HG03108 (cell line): ENCODE data around the gene WDR6.

ENCODE experiments used
- ATAC-seq: cut with Tn5 transposase; IDR thresholded peaks from one replicate; pipeline ENCODE4 v1.9.1; 2021; ENCODE audit warnings: moderate library complexity; ENCODE audit not compliant: unreplicated experiment

The WDR6 gene

GRCh38 chr3:49007068-49007770 lies at the start of gene WDR6:
TSS of gene WDR6 (plus strand) at chr3:49007391. CDS start at chr3:49007432, 41 bp downstream.
- ATAC-seq = peak; percentile 88

DNA sequence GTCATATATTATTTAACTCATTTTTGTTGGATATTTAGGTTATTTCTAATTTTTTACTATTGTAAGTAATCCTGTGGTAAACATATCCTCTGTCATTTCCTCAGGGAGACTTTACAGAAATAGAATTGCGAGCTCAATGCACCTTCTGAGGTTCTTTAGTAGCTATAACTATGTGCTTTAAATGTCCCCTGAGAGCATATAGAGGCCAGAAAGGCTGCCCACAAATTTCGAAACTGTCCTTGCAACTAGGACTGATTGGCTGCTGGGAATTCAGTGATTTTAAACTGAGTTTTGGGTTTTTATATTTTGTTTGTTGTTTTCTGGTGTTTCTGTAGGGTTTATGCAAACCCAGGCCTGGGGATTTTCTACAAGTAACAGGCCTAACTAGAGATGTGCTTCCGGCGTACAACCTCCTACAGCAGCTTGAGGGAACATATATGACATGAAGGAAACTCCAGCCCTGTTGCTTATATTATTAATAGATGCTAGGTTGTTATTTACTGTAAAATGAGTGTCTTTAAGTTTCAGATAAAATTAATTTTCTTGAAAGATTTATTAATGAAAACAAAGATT lies 46.3 kb upstream of the WDR6 start:
- peak; percentile 47 for ATAC-seq

DNA sequence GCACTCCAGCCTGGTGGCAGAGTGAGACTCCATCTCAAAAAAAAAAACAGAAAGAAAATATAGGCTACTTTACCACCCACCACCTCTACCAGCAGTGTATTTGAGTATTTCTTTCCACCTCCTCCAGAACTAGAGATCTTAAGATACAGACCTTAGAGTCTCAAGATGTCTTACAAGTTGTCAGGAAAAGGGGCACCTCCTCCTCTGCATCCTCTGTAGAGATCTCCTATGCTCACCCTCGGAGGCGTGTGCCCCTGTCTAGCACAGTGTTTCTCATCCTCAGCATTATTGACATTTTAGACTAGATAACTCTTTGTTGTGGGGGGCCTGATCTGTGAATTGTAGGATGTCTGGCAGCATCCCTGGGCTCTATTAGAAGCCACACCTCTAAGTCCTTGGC lies 44.9 kb upstream of the WDR6 start:
- ATAC-seq = no peak

DNA sequence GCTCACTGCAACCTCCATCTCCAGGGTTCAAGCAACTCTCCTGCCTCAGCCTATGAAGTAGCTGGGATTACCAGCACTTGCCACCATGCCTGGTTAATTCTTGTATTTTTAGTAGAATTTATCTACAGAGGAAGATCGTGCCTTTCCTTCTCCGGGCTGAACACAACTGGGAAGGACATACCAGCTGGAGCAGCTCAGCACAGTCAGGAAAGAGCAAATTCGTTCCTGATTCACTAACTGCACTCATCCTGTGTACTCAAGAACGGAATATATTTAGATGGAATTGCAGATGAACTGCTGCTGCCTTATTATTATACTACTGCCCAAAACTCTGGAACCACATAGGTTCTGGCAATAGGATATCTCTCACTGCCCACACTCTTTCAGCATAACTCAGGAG lies 44.3 kb upstream of the WDR6 start:
- no peak for ATAC-seq

DNA sequence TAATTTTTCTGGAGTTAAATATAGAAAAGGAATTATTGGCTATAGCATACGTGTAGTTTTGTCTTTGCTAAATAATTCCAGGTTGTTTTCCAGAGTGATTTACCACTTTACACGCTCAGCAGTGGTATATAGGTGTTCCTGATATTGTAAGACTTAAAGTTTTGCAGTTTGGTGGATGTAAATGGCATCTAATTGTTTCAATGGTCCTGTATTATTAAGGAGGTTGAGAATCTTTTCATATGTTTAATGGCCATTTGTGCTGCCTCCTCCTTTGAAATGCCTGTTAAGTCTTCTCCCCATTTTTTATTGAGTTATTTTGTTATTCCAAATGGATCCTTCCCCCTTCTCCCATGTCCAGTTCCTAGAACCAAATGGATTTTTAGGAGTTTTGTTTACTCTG lies 43.6 kb upstream of the WDR6 start:
- ATAC-seq = no peak

GRCh38 chr3:48966367-48966766 lies 40.8 kb upstream of the WDR6 start:
- ATAC-seq = no peak

DNA sequence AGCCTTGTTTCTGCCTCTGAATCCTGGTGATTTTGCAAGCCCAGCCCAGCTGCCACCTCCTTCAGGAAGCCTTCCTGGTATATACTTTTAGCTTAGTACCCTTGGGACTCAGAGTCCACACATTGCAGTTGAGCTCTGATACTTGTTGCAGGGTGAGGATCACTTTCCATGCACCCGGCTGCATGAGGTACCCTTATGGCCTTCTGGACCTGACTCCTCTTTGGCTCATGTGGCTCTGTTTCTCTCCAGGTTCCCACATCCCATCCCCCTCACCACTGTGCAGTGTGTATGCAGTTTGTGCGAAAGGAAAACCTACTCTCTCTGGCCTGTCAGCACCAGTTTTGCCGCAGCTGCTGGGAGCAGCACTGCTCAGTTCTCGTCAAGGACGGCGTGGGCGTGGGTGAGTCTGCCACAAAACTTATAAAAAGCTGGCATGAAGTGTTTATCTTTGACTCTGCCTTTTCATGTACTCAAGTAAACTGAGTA lies 40.3 kb upstream of the WDR6 start:
- no peak for ATAC-seq

- ATAC-seq = no peak
Measured at GRCh38 chr3:48970586-48970985, 36.6 kb upstream of the WDR6 start.

GRCh38 chr3:48974076-48974864 lies 32.9 kb upstream of the WDR6 start:
- no peak for ATAC-seq

DNA sequence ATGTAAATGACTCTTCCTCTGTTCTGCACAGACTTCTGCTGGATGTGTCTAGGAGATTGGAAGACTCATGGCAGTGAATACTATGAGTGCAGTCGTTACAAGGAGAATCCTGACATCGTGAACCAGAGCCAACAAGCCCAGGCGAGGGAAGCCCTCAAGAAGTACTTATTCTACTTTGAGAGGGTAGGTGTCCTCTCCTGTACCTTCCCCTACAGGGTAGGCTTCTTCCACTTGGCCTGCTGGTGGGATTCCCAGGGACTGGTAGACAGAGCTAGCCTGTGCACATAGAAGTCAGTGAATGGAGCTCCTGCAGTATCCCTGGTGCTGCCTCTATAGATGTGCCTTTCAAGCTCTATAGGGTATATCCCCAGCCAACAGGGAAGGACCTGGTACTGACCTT lies 27.7 kb upstream of the WDR6 start:
- no peak for ATAC-seq

- ATAC-seq = no peak
Measured at GRCh38 chr3:48980295-48980694, 26.9 kb upstream of the WDR6 start.

DNA sequence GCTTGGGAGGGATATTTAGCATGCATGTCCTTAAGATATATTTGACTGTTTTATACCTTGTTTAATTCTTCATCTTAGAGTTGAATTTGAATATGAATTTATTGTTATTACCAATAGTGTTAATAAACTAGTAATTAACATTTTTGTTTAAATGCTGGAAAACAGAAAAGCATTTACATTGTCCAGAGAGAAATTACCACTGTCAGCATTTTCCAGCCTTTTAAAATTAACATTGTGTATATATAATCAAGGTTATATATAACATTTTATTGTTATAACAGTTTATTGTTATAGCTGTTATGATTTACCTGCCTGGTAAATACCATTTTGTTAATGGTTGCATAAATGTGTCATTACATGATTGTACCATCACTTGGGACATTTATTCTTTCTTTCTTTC lies 25.2 kb upstream of the WDR6 start:
- no peak for ATAC-seq

- no peak for ATAC-seq
Measured at GRCh38 chr3:48982686-48983085, 24.5 kb upstream of the WDR6 start.

DNA sequence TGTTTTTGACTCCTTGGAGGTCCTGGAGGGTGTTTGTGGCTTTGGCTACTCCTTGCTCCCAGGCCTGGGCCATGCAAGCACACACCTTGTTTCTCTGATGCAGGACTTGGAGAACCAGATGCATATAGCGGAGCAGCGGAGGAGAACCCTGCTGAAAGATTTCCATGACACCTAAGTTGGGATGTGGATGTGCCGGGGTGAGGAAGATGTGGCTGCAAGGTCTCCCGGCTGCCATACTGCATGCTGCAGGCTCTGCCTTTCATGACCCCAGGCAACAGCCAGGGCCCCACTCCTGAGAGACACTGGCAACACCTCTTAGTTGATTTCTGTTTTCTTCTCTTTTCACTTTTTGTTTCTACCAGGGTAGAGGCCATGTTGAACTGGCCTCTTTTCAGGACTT lies 24.1 kb upstream of the WDR6 start:
- ATAC-seq = no peak

- no peak for ATAC-seq
Measured at GRCh38 chr3:48984663-48985062, 22.5 kb upstream of the WDR6 start.

GRCh38 chr3:48985831-48986376 lies 21.3 kb upstream of the WDR6 start:
- no peak for ATAC-seq

GRCh38 chr3:48989126-48989795 lies 17.9 kb upstream of the WDR6 start:
- ATAC-seq = no peak

GRCh38 chr3:48989796-48990635 lies 17.2 kb upstream of the WDR6 start, which contains the start of gene P4HTM:
TSS of gene P4HTM (plus strand) at chr3:48990241. CDS start at chr3:48990257, 16 bp downstream.
- ATAC-seq = peak; percentile 56

GRCh38 chr3:48990636-48991469 lies 16.3 kb upstream of the WDR6 start:
- ATAC-seq = no peak
